ENCODE results near the gene C19orf81.

The C19orf81 gene

DNA sequence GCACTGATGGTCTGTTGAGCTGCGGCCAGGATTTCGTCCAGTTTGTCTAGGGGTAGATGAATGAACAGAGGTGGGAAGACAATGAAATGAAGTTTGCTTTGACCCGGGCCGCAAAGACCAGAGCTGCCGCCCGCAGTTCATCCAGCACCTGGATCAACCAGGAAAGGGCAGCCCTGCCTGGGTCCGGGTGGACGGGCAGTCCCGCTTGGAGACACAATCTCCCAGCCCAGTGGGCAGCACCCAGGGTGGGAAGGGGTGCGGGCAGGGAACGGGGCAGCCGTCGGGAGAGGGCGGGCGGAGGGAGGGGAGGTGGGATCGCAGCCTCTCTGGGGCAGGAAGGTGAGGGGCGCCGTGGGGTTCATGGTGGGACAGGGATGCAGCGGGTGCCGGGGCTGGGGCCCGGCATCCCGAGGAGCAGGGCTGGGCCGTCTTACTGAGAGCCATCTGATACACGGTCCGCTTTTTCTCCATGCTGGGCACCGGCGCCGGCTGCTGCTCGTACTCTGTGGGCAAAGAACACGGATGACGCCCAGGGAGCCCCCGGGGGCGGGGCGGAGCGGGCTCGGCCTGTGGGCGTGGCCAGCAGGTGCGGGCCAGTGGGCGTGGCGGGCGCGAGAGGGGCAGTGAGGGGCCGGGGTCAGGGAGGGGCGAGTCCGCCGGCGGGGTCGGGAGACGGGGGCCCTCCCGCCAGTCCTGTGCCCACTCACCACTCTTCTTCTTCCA lies 37.2 kb downstream of the C19orf81 start:
- DNase-seq = no peak

DNA sequence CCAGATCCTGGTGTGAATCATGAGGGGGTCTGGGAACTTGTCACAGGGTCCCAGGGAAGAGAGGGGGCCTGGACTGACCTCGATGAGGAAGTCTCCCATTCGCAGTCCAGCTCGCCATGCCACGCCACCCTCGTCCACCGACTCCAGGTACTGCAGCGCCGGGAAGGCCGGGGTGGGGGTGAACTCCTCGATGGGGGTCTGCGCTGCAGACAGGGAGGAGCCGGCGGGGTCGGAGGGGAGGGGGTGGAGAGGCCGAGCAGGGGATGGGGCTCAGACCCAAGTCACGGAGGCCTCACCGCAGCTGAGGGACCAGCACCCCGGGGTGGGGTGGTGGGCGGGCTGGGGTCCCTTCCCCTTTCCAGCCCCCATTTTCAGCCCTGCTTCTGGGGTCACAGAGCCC lies 39.5 kb downstream of the C19orf81 start:
- DNase-seq = no peak

DNA sequence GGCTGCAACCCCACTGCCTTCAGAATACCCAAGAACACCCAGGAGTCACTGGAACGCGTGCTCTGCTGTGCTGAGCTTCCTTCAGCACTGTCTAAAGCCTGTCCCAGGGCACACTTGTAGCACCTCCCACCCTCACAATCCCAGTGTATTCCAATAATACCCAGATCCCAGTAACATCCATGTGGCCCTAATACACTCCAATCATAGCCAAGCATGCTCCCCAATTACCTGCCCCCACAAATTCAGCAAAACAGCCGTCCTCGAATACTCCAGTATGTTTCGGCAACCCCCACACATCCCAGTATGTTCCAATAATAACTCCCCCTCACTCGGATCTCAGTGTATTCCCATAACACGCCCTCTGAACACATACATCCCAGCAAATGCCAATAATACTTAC lies 41.2 kb downstream of the C19orf81 start:
- no peak for DNase-seq

DNA sequence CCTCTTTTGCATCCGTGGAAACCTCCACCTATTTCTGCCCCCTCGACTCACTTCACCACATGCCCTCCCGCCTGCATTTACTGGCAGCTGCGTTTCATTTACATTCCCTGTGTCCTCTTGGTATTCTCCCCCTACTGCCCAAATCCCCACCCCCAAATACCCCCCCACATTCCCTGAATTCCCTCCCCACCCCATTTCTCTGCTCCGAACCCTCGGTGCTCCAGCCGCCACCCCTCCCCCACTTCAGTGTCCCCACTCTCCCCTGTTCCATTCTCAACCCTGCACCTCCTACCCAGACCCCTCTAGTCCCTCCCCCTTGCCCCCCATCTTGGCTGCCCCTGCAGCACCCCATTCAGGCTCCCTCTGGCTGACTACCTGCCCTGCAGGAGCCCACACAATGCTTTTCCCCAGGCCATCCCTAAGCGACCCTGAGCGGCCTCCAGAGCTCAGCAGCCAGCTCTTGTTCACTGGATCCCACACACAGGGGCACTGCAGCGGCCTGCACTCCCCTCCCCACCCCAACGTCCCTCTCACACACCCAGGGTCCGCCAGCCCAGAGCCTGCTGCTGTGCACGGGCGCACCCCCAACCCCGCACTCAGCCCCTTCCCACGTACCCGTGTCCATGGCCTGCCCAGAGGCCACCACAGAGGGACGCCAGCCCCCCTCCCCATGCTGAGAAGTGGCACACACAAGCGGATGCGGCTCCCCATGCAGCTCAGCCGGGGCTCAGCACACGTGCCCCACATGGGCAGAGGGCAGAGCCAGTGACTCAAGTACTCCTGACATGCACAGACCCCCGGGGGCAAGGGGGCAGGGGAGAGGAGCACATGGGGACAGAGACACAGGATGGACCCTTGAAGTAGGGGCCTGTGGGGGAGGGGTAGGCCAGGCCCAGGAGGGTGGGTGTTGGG lies 44.1 kb downstream of the C19orf81 start:
- DNase-seq = no peak

GRCh38 chr19:50694815-50695145 lies 45.5 kb downstream of the C19orf81 start:
- no peak for DNase-seq

- DNase-seq = no peak
Observed at GRCh38 chr19:50695251-50696093, 46.2 kb downstream of the C19orf81 start.

DNA sequence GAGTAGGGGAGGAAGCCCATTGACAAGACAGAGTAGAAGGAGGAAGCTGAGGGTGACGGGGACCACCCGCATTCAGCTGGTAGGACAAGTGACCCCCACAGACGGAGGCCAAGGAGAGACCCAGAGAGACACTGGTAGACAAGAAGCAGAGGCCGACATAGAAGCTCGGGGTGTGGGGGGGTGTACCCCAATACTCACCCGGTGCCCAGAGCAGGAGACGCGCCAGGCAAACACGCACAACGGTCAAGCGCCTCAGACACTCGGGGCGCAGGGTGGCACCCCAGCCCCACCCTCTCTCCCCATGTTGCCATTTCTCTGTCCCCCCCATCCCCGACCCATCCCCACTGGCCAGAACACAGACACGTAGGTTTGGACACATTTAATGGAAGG lies 46.8 kb downstream of the C19orf81 start:
- no peak for DNase-seq

DNA sequence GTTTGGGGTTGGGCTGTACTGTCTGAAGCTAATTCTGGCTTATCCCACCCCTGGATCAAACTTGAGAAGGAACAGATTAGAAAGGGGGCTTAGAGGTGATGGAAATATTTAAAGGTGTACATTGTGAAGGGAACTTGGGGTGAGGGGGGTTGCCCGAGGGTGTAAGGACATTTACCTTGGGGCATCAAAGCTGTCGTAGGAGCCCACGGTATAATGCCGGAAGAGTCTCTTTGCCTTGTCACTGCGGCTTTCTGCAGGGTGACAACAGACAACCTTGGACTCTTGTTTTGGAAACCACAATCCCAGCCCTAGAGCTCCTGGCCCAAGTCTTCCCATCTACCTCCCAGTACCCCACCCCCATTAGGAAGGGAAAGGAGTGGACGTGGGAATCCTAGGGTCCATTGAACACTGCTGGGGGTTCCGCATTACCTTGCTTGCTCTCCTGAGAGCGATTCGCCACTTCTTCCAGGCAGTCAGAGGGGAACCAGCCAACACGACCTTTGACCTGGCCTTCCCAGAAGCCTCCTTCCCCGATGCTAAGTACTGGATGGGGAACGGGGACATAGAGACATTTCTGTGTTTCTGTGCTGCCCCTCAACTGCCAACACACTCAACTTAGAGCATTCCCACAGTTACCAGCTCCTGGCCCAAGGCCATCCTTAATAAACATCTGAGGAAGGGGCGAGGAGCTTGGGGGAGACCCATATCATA lies 48.3 kb downstream of the C19orf81 start:
- DNase-seq = no peak

DNA sequence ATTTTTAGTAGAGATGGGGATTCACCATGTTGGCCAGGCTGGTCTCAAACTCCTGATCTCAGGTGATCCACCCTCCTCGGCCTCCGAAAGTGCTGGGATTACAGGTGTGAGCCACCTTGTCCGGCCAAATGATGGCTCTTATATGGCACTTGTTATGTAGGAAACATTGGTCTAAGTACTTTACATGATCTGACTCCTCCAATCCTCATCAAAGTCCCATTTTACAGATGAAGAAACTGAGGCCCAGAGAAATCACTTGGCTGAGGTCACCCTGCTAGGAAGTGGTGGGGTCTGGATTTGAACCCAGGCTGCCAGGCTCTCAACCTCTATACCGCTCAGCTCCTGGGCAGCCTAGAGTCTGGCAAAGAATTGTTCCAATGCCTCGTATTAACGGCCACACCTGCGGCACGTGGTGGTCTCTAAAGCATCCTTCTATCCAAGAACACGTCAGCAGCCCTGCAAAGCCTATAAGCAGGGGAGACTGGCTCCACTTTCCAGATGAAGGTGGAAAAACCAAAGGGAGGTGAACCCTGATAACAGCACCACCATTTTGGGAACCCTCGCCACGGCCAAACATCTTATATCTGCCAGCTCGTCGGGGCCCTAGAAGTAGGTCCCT lies 52.2 kb downstream of the C19orf81 start:
- no peak for DNase-seq

DNA sequence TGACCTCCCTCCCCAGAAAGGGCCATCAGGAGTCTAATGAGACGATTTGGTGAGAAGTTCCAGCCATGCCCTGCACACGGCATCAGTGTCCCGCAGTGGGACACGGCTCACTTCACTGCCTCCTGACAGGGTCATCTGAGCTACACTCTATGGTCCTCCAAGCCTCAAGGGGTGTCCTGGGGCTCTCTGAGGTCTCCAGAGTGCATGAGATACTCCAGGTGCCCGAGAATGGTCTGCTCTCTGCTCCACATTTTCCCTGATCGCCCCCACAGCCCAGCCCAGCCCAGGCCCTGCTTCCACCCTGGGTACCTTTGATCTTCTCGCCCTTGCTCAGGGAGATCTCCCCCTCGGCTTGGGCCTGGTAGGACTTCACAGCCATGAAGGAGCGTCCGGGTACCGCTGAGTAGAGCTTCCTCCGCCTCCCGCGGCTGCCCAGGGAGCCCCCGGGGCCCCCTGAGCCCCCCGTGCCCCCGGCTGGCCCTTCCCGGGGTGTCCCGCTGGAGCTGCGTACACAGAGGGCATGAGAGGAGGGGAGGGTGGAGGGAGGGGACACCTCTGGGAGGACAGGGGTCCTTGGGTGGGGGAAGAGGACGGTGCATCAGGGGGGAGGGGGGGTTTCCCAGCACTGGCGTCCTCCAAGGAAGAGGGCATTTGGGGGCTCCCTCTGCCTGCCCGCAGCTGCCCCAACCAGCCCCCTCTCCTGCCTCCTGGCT lies 53.1 kb downstream of the C19orf81 start:
- no peak for DNase-seq

- DNase-seq = no peak
Observed at GRCh38 chr19:50702871-50703829, 53.9 kb downstream of the C19orf81 start.

DNA sequence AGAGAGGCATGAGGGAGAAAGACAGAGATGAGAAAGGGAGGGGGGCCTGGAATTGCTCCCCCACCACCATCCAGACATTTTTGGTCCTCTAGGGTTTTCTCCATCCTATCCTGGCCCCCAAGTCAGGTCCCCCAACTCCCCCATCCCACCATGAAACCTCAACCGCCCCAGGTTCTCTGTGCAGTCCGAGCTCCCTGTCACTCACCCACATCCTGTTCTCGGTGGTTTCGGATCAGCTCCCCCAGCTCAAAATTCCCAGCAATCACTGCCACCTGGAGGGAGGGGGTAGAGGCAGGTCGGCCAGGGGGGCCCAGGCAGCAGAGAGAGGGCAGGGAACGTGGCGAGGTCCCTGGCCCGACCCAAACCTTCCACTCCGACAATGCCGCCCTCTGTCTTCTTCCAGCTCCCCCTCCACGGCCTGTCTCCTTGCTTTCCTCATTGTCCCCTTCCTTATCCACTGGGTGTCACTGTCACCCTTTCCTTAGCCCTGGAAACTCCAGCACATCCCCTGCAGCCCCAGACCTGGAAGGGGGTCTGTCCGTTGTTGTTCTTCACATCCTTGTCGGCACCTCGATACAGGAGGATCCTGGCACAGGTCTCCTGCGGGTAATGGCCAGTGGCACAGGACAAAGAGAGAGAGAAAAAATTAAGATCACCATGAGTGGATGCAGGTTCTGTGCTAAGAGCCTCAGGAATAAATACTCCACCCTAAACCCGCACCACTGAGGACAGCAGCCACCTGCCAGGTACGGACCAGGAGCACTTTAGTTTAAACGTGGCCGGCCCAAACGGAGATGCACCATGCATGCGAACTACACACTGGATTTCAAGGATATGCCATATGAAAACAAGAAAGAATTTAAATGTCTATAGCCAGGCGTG lies 54.9 kb downstream of the C19orf81 start:
- no peak for DNase-seq

DNA sequence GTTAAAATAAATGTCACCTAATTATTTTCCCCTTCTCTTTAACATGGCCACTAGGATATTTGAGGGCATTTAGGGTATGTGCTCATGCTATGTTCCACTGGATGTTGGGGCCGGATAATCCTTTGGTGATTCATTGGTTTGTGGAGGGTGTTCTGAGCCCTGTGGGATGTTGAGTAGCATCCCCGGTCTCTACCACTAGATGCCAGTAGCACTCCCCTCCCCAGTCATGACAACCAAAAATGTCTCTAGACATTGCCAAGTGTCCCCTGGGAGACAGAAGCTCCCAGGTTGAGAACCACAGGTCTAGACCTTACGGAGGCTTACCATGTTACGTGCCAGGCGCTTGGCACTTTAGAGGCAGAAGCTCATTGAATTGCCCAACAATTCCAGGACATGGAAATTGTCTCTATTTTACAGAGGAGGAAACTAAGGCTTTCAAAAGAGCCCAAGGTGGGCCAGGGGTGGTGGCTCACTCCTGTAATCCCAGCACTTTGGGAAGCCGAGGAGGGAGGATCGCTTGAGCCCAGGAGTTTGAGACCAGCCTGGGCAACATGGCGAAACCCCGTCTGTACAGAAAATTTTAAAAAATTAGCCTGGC lies 56.3 kb downstream of the C19orf81 start:
- no peak for DNase-seq

DNA sequence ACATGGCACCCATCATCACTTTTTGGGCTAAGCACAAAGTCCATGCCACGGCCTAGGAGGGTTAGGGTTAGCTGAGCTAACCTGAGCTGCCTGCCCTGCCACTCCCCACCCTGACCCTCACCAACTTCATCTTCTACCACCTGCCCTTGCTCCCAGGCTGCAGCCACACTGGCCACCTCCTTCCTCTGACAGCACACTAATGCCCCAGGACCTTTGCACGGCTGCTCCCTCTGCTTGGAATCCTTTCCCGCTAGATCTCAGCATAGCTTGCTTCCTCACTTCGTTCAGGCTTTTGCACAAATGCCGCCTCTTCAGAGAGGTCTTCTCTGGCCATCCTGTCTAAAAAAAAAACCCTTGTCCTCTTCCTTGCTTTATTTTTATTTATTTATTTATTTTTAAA lies 57.1 kb downstream of the C19orf81 start:
- DNase-seq = no peak

- DNase-seq = no peak
Observed at GRCh38 chr19:50708179-50708879, 59.1 kb downstream of the C19orf81 start.
